Neutrophil (primary cell): ENCODE results near the gene CNOT3.
"Not testable (repeated sequence)": the region's sequence is repeated elsewhere in the genome, so short reads cannot be mapped to it uniquely, and the experiment has no call there.

Experiments
- H3K27ac ChIP-seq: fragments of 200-600 bp; sonication (generic); 2 replicates; pipeline ENCODE4 v1.5.1; 2016; ENCODE audit warnings: mild to moderate bottlenecking, moderate library complexity
- H3K27me3 ChIP-seq: fragments of 200-600 bp; sonication (generic); 2 replicates; pipeline ENCODE4 v1.6.0; 2016; ENCODE audit warnings: mild to moderate bottlenecking
- H3K36me3 ChIP-seq: fragments of 200-600 bp; sonication (generic); 2 replicates; pipeline ENCODE4 v1.5.1; 2017
- H3K4me1 ChIP-seq, 2 experiments: fragments of 200-600 bp in 1 of 2; sonication (generic) in 1 of 2; 1 replicate in 1 of 2; 2 replicates in 1 of 2; pipeline versions ENCODE4 v1.5.1 to v1.6.1; 2013 to 2016; ENCODE audit warnings: low read depth in 1 of 2, low read length in 1 of 2, mild to moderate bottlenecking in 1 of 2, moderate library complexity in 1 of 2; ENCODE audit not compliant: control insufficient read depth in 1 of 2, insufficient read depth in 1 of 2
- H3K4me3 ChIP-seq, 2 experiments: fragments of 200-600 bp in 1 of 2; sonication (generic) in 1 of 2; 1 replicate in 1 of 2; 2 replicates in 1 of 2; pipeline ENCODE4 v1.5.1; 2013 to 2016; ENCODE audit warnings: low read depth in 1 of 2, low read length in 1 of 2, mild to moderate bottlenecking in 1 of 2, moderate library complexity in 1 of 2
- H3K9me3 ChIP-seq: fragments of 200-600 bp; sonication (generic); 2 replicates; pipeline ENCODE4 v1.5.1; 2016
- CTCF ChIP-seq: fragments of 200-600 bp; sonication (generic); IDR thresholded peaks from 2 replicates; pipeline ENCODE4 v1.5.1; 2016; ENCODE audit warnings: antibody characterized with exemption

Gene CNOT3

GRCh38 chr19:54179921-54180461 lies 42.4 kb downstream of the CNOT3 start:
- no peak overlapping the region for H3K4me3 ChIP-seq
- H3K4me1 ChIP-seq: peaks cover 6 to 7% of the 10 kb centered on the region in 2 experiments
- peaks cover 96% of the 10 kb centered on the region for H3K36me3 ChIP-seq
- H3K27me3 ChIP-seq: no peaks in the 10 kb centered on the region
- H3K9me3 ChIP-seq: no peaks in the 10 kb centered on the region
- TF ChIP-seq CTCF: peak; percentile 22
- peak overlapping the region; percentile 50 for H3K27ac ChIP-seq

- Histone ChIP-seq H3K4me3 (no peak overlapping the region), H3K27ac (no peak overlapping the region), H3K9me3 (no peaks in the 10 kb centered on the region), H3K27me3 (no peaks in the 10 kb centered on the region), H3K36me3 (peaks cover 96% of the 10 kb centered on the region), H3K4me1 (peaks cover 6 to 7% of the 10 kb centered on the region in 2 experiments)
- TF ChIP-seq CTCF: no peak
Observed at GRCh38 chr19:54180691-54181091, 43.1 kb downstream of the CNOT3 start.

GRCh38 chr19:54181894-54182293 lies 44.3 kb downstream of the CNOT3 start:
- H3K36me3 ChIP-seq: peaks cover 96% of the 10 kb centered on the region
- H3K27me3 ChIP-seq, H3K9me3 ChIP-seq, H3K4me3 ChIP-seq, H3K27ac ChIP-seq: not testable (repeated sequence)
- peaks cover 10 to 15% of the 10 kb centered on the region in 2 experiments for H3K4me1 ChIP-seq

GRCh38 chr19:54183431-54183830 lies 45.9 kb downstream of the CNOT3 start:
- Histone ChIP-seq H3K4me1 (peaks cover 24 to 26% of the 10 kb centered on the region in 2 experiments), H3K36me3 (peaks cover 90% of the 10 kb centered on the region), H3K9me3 (no peaks in the 10 kb centered on the region), H3K27ac (peak overlapping the region; percentile 13), H3K4me3 (no peak overlapping the region), H3K27me3 (no peaks in the 10 kb centered on the region)
- TF ChIP-seq CTCF: no peak

GRCh38 chr19:54186351-54186750 lies 48.8 kb downstream of the CNOT3 start:
- Histone ChIP-seq H3K27me3 (no peaks in the 10 kb centered on the region), H3K9me3 (no peaks in the 10 kb centered on the region), H3K4me1 (peaks cover 17 to 28% of the 10 kb centered on the region in 2 experiments), H3K4me3 (peak overlapping the region in 1 of 2 experiments; percentile 100), H3K36me3 (peaks cover 60% of the 10 kb centered on the region), H3K27ac (peak overlapping the region; percentile 100)
- no peak for TF ChIP-seq CTCF

GRCh38 chr19:54186934-54187381 lies 49.4 kb downstream of the CNOT3 start:
- no peaks in the 10 kb centered on the region for H3K9me3 ChIP-seq
- H3K27ac ChIP-seq: peak overlapping the region; percentile 100
- TF ChIP-seq CTCF: no peak
- peaks cover 19 to 30% of the 10 kb centered on the region in 2 experiments for H3K4me1 ChIP-seq
- H3K4me3 ChIP-seq: peak overlapping the region; percentile 88 to 100
- peaks cover 59% of the 10 kb centered on the region for H3K36me3 ChIP-seq
- H3K27me3 ChIP-seq: no peaks in the 10 kb centered on the region
